ENCODE data around the gene WDPCP. TPM values are rescaled to one million over a fixed set of nuclear protein-coding genes. Genes with fewer than 3 reads are reported as not detected.

Gene WDPCP
- total RNA-seq, 2 donors from 2014 or later, result 11.8 to 25.1 TPM

DNA sequence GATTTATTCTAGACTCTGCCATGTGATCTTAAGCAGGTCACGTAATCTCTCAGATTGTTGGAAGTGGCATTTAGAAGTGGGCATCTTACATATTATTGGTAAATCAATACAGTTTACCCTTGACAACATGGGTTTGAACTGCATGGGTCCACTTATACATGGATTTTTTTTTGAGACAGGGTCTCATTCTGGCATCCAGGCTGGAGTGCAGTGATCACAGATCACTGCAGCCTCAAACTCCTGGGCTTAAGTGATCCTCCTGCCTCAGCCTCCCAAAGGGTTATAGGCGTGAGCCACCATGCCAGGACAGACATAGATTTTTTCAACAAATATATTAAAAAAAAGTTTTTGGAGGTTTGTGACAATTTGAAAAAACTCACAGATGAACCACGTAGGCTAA, 393.0 kb downstream of the WDPCP start:
- no peaks in the 10 kb centered on the region for H3K27me3 ChIP-seq (ENCODE audit: control insufficient read depth, insufficient read depth, low read length, poor library complexity, severe bottlenecking)
- Mint-ChIP-seq H3K4me1 (peaks cover 14% of the 10 kb centered on the region), H3K4me3 (no peak overlapping the region), H3K27me3 (ENCODE audit: insufficient read depth) (no peaks in the 10 kb centered on the region), H3K27ac (no peak overlapping the region), H3K9me3 (peaks cover 11% of the 10 kb centered on the region), H3K36me3 (ENCODE audit: low read depth) (peaks cover 2% of the 10 kb centered on the region)
- TF ChIP-seq, protein P1, sequence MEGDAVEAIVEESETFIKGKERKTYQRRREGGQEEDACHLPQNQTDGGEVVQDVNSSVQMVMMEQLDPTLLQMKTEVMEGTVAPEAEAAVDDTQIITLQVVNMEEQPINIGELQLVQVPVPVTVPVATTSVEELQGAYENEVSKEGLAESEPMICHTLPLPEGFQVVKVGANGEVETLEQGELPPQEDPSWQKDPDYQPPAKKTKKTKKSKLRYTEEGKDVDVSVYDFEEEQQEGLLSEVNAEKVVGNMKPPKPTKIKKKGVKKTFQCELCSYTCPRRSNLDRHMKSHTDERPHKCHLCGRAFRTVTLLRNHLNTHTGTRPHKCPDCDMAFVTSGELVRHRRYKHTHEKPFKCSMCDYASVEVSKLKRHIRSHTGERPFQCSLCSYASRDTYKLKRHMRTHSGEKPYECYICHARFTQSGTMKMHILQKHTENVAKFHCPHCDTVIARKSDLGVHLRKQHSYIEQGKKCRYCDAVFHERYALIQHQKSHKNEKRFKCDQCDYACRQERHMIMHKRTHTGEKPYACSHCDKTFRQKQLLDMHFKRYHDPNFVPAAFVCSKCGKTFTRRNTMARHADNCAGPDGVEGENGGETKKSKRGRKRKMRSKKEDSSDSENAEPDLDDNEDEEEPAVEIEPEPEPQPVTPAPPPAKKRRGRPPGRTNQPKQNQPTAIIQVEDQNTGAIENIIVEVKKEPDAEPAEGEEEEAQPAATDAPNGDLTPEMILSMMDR (conservative IDR thresholded peaks at IDR 0.05), result no peak
- no peak overlapping the region for H3K9ac ChIP-seq (ENCODE audit: extremely low read depth, low read length, poor library complexity, severe bottlenecking)
- no peaks in the 10 kb centered on the region for H3K36me3 ChIP-seq (ENCODE audit: control insufficient read depth, insufficient read depth, low read length)
- H3K4me3 ChIP-seq (ENCODE audit: low read length), result no peak overlapping the region
- no peak overlapping the region for H3K27ac ChIP-seq (ENCODE audit: low read depth, low read length)
- peaks cover 9% of the 10 kb centered on the region for H3K9me3 ChIP-seq (ENCODE audit: control insufficient read depth, low read length)
- DNase-seq, result no peak
- H3K4me1 ChIP-seq (ENCODE audit: control insufficient read depth, insufficient read depth, low read length), result no peaks in the 10 kb centered on the region
- WGBS, 2 experiments (ENCODE audit: insufficient coverage in 1 of 2, insufficient read length in 1 of 2), result 76% methylated on average over 2 of the region's 3 CpGs; no CpG with 5 or more reads in 1 of the 2 experiments

DNA sequence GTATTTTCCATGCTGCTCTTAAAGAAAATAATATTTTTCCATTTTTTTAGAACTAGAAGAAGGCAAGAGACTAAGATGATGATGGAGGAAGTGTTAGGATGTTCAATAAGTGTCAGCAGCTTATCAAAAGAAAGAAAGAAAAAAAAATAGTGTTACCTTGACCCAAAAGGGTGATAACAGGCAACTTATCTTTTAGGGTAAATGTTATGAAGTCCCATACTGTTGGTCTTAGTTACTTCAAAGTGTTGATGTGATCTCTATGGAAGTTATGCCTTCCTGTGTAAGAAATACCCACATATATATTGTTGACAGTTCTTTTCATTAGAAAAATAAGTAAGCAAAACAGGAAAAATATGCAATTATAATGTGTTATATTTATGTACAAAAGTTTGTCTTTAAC, 394.1 kb downstream of the WDPCP start:
- Histone ChIP-seq H3K27ac (ENCODE audit: low read depth, low read length) (no peak overlapping the region), H3K9me3 (ENCODE audit: control insufficient read depth, low read length) (peaks cover 9% of the 10 kb centered on the region), H3K4me3 (ENCODE audit: low read length) (no peak overlapping the region), H3K36me3 (ENCODE audit: control insufficient read depth, insufficient read depth, low read length) (no peaks in the 10 kb centered on the region), H3K4me1 (ENCODE audit: control insufficient read depth, insufficient read depth, low read length) (no peaks in the 10 kb centered on the region), H3K9ac (ENCODE audit: extremely low read depth, low read length, poor library complexity, severe bottlenecking) (no peak overlapping the region), H3K27me3 (ENCODE audit: control insufficient read depth, insufficient read depth, low read length, poor library complexity, severe bottlenecking) (no peaks in the 10 kb centered on the region)
- Mint-ChIP-seq H3K4me3 (no peak overlapping the region), H3K27me3 (ENCODE audit: insufficient read depth) (no peaks in the 10 kb centered on the region), H3K4me1 (peaks cover 15% of the 10 kb centered on the region), H3K36me3 (ENCODE audit: low read depth) (peaks cover 2% of the 10 kb centered on the region), H3K9me3 (peaks cover 9% of the 10 kb centered on the region), H3K27ac (no peak overlapping the region)
- TF ChIP-seq, protein P1 (conservative IDR thresholded peaks at IDR 0.05), result no peak
- DNase-seq, result no peak

DNA sequence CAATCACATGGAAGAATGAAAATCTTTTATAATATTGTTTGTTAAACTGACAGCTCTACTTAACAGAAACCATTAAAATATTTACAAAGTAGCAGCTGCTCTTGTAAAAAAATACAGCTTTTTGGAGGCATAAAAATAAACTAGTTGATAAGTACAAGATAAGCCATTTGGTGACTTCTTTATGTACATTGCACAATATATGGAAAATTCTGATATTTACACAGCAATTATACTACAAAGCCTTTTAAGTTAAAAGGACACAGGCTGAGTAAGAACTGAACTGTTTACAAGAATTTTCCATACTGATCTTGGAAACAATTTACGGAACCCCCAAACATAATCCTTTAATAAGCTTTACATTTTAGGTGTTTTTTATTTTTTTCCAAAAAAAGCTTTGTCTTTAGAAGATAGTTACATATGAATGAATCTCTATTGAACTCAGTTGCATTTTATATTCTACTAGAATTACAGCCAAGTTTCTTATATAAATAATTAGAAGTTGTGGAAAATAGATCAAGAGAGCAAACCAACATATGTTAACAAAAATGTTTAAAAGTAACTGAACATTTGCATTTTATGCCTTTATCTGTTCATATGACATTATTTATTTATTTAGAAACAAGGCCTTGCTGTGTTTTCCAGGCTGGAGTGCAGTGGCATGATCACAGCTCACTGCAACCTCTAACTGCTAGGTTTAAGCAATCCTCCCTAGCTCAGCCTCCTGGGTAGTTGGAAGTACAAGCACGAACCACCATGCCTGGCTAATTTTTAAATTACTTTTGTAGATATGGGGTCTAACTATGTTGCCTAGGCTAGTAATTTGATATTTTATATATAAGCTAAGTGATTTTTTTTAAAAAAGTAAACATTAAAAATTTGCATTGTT, 395.1 kb downstream of the WDPCP start:
- H3K27ac Mint-ChIP-seq, result no peak overlapping the region
- 100% methylated on average over 2 of the region's 2 CpGs; no CpG with 5 or more reads in 1 of the 2 experiments for WGBS, 2 experiments (ENCODE audit: insufficient coverage in 1 of 2, insufficient read length in 1 of 2)
- H3K36me3 Mint-ChIP-seq (ENCODE audit: low read depth), result peaks cover 5% of the 10 kb centered on the region
- no peaks in the 10 kb centered on the region for H3K36me3 ChIP-seq (ENCODE audit: control insufficient read depth, insufficient read depth, low read length)
- H3K27ac ChIP-seq (ENCODE audit: low read depth, low read length), result no peak overlapping the region
- no peak for DNase-seq
- TF ChIP-seq, protein P1 (conservative IDR thresholded peaks at IDR 0.05), result no peak
- no peaks in the 10 kb centered on the region for H3K27me3 ChIP-seq (ENCODE audit: control insufficient read depth, insufficient read depth, low read length, poor library complexity, severe bottlenecking)
- peaks cover 15% of the 10 kb centered on the region for H3K4me1 Mint-ChIP-seq
- no peak overlapping the region for H3K4me3 ChIP-seq (ENCODE audit: low read length)
- H3K4me3 Mint-ChIP-seq, result no peak overlapping the region
- peaks cover 15% of the 10 kb centered on the region for H3K9me3 Mint-ChIP-seq
- no peaks in the 10 kb centered on the region for H3K27me3 Mint-ChIP-seq (ENCODE audit: insufficient read depth)
- H3K4me1 ChIP-seq (ENCODE audit: control insufficient read depth, insufficient read depth, low read length), result no peaks in the 10 kb centered on the region
- H3K9ac ChIP-seq (ENCODE audit: extremely low read depth, low read length, poor library complexity, severe bottlenecking), result no peak overlapping the region
- H3K9me3 ChIP-seq (ENCODE audit: control insufficient read depth, low read length), result peaks cover 13% of the 10 kb centered on the region

Data from endodermal cell (in vitro differentiated cells).